Duodenal mucosa (tissue), 2 donors: Measurements from ENCODE around the gene PTK7.
A peak's percentile ranks its signal among the peaks of the same experiment; 100 is the strongest.

Experiments used
- H3K27ac ChIP-seq: one replicate; pipeline ENCODE4 v1.7.0; 2013; ENCODE audit warnings: low read depth, low read length
- H3K27me3 ChIP-seq, 2 donors: one replicate each; pipeline ENCODE4 v1.7.0; 2013; ENCODE audit warnings: low read length in 2 of 2, control low read depth in 1 of 2; ENCODE audit not compliant: insufficient read depth in 2 of 2, control insufficient read depth in 1 of 2
- H3K36me3 ChIP-seq, 2 donors: one replicate each; pipeline ENCODE4 v1.7.0; 2013; ENCODE audit warnings: low read length in 2 of 2, control low read depth in 1 of 2; ENCODE audit not compliant: insufficient read depth in 2 of 2, control insufficient read depth in 1 of 2
- H3K4me1 ChIP-seq, 2 donors: one replicate each; pipeline ENCODE4 v1.7.0; 2013; ENCODE audit warnings: low read length in 2 of 2, control low read depth in 1 of 2; ENCODE audit not compliant: insufficient read depth in 2 of 2, control insufficient read depth in 1 of 2
- H3K4me3 ChIP-seq, 2 donors: one replicate each; pipeline ENCODE4 v1.7.0; 2013; ENCODE audit warnings: low read length in 2 of 2, low read depth in 1 of 2
- H3K9ac ChIP-seq, 2 donors: one replicate each; pipeline ENCODE4 v1.7.0; 2013; ENCODE audit warnings: low read length in 2 of 2, low read depth in 1 of 2
- H3K9me3 ChIP-seq, 2 donors: one replicate each; pipeline ENCODE4 v1.7.0; 2013; ENCODE audit warnings: low read length in 2 of 2, control low read depth in 1 of 2; ENCODE audit not compliant: control insufficient read depth in 1 of 2

Gene PTK7

DNA sequence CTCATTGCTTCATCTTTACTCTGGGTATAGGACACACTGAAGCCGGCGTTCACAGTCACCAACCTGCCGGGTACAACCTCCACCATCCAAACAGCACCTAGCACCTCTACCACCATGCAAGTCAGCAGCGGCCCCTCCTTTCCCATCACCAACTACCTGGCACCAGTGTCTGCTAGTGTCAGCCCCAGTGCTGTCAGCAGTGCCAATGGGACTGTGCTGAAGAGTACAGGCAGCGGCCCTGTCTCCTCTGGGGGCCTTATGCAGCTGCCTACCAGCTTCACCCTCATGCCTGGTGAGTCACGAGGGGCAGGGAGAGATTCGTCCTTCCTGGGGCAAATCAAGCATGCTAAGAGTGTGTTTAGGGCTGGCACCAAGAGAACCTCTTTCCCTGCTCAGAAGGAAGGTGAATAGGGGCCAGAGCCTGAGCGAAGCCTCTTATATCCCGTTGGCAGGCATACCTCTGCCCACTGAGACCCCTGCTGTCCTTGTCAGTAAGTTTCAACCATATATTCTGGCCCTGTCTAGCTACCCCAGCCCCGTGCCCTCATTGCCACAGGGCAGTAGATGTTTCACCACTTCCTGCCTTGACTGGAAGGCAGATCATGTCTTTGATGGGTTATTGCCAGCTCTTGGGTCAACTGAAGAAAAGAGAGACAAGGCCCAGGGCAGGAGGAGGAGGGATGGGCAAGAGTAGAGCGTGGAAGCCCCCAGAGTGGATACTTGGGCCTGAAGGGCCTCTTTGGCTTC is 99.7 kb downstream of the PTK7 start:
- H3K36me3 ChIP-seq = peaks cover 35 to 40% of the 10 kb centered on the region in 2 donors
- peaks cover 31 to 33% of the 10 kb centered on the region in 2 donors for H3K4me1 ChIP-seq
- H3K27me3 ChIP-seq = no peaks in the 10 kb centered on the region
- peak overlapping the region; percentile 18 to 53 for H3K9ac ChIP-seq
- no peak overlapping the region for H3K27ac ChIP-seq
- H3K4me3 ChIP-seq = no peak overlapping the region
- no peaks in the 10 kb centered on the region for H3K9me3 ChIP-seq

DNA sequence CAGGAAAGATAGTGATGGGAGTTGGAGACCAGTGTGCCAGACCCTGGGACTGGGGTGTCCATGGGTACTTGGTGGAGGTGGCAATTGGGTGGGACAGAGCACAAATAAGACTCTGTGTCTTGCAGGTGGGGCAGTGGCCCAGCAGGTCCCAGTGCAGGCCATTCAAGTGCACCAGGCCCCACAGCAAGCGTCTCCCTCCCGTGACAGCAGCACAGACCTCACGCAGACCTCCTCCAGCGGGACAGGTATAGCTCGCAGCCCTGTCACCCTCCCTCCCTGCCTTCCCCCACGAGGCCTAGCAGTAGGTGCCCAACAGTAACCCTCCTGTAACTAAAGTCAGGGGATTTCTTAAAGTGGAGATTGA is 100.3 kb downstream of the PTK7 start:
- H3K9me3 ChIP-seq = no peaks in the 10 kb centered on the region
- H3K27ac ChIP-seq = no peak overlapping the region
- no peak overlapping the region for H3K4me3 ChIP-seq
- H3K27me3 ChIP-seq = no peaks in the 10 kb centered on the region
- H3K36me3 ChIP-seq = peaks cover 35 to 40% of the 10 kb centered on the region in 2 donors
- peaks cover 34% of the 10 kb centered on the region in 2 donors for H3K4me1 ChIP-seq
- H3K9ac ChIP-seq = no peak overlapping the region

DNA sequence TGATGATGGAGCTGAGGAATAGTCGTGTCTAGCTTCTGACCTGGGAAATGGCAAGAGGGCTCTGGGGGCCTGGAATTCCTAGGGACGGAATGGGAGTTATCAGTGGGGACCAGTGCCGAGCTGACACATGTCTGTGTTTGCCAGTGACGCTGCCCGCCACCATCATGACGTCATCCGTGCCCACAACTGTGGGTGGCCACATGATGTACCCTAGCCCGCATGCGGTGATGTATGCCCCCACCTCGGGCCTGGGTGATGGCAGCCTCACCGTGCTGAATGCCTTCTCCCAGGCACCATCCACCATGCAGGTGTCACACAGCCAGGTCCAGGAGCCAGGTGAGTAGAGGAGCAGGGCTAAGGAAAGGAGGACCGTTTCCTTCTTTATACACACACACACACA is 102.0 kb downstream of the PTK7 start:
- no peak overlapping the region for H3K9ac ChIP-seq
- H3K4me1 ChIP-seq = peaks cover 39% of the 10 kb centered on the region in 2 donors
- H3K36me3 ChIP-seq = peaks cover 35 to 40% of the 10 kb centered on the region in 2 donors

DNA sequence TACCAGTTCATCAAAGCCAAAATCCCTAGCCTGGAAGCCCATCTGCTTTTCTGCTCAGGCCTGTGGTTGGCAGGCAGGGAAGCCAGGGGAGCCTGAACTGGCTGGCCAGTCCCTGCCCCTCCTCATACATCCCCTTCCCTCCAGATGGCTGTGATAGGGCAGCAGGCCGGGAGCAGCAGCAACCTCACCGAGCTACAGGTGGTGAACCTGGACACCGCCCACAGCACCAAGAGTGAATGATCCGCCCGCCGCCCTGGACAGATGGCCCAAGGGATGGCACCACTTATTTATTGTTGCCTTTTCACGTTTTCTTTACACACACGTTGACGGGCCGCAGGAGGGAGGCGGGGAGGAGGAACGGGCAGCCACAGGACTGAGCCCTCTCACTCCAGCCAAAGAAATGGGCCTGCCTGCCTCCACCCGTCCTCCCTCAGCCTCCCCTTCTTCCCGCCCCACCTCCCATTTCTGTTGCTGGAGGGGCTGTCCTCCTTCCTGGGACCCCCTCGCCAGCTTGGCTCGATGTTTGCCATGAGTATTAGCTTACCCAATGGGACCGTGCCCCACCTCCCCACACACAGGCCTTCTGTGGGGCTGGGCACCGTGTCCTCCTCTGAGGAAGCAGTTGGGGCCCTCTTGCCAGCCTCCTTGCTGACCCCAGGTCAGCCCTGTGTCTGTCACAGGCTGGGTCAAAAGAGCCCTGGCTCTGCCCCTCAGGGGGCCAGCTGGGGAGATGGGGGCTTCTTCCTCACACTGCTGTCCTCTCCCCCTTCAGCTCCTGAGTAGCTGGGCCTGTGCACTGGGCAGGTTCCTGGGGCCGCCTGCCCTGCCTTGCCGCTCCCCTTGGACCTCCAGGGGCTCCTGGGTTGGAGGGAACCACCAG is 103.1 kb downstream of the PTK7 start:
- no peak overlapping the region for H3K9ac ChIP-seq
- no peak overlapping the region for H3K27ac ChIP-seq
- H3K36me3 ChIP-seq = peaks cover 35 to 42% of the 10 kb centered on the region in 2 donors
- H3K27me3 ChIP-seq = no peaks in the 10 kb centered on the region
- no peak overlapping the region for H3K4me3 ChIP-seq
- no peaks in the 10 kb centered on the region for H3K9me3 ChIP-seq
- H3K4me1 ChIP-seq = peaks cover 31 to 32% of the 10 kb centered on the region in 2 donors

More for the DNA sequence above, 102.0 kb downstream of the PTK7 start:
- no peak overlapping the region for H3K27ac ChIP-seq
- no peaks in the 10 kb centered on the region for H3K27me3 ChIP-seq
- H3K9me3 ChIP-seq = no peaks in the 10 kb centered on the region
- H3K4me3 ChIP-seq = no peak overlapping the region

DNA sequence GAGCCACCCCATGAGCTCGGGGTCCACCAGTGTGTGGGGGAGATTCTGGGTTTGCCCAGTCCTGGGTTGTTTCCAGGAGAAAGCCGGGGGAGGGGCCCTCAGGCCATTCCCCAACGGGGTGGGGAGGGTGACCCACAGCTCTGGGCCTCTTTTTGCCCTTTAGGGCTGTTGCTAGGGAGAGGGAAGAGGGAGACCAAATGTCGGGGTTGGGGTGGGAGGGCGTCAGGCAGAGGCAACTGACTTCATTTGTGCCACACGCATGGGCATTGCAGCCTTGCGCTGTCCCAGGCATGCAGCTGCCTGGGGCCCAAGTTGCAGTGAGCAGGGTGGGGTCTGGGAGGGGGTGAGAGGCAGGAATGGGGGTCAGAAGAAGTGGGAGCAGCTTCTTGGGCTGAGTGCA is 103.9 kb downstream of the PTK7 start:
- Histone ChIP-seq H3K4me1 (peaks cover 25 to 26% of the 10 kb centered on the region in 2 donors), H3K9ac (no peak overlapping the region), H3K9me3 (no peaks in the 10 kb centered on the region), H3K27me3 (no peaks in the 10 kb centered on the region), H3K36me3 (peaks cover 35 to 47% of the 10 kb centered on the region in 2 donors), H3K4me3 (no peak overlapping the region), H3K27ac (no peak overlapping the region)

DNA sequence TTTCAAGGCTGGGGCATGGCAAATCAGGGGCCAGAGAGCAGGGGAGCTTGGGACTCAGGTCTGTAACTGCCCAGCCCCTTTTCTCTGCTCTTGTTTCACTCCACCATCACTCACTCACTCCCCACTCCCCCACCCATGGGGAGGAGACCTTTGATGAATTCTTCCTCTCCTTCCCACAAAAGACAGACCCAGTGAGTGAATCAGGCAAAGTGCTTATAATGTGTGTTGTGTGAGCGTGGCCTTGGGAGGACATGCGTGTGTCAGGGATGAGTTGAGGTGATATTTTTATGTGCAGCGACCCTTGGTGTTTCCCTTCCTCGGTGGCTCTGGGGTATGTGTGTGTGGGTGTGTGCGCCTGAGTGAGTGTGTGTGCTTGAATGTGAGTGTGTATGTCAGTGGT is 104.9 kb downstream of the PTK7 start:
- H3K4me3 ChIP-seq = no peak overlapping the region
- H3K27me3 ChIP-seq = no peaks in the 10 kb centered on the region
- peaks cover 29 to 46% of the 10 kb centered on the region in 2 donors for H3K36me3 ChIP-seq
- H3K9ac ChIP-seq = no peak overlapping the region
- H3K27ac ChIP-seq = no peak overlapping the region
- H3K9me3 ChIP-seq = no peaks in the 10 kb centered on the region
- peaks cover 17 to 18% of the 10 kb centered on the region in 2 donors for H3K4me1 ChIP-seq

DNA sequence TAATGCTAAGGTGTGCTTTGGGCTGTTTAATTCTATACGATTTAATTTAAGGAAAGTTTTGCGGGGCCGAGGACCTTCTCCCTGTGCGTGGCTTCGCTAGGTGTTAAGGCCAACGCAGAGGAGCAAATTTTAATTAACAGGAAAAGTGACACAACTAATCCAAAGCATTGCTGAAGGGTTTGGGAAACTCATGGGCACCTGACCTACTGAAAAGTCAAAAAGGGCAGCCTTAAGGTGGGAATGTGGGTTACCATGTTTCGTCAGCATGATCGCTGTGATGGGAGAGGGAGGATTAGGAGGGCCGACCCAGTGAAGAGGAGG is 105.5 kb downstream of the PTK7 start:
- Histone ChIP-seq H3K9ac (peak overlapping the region; percentile 61 to 72), H3K27me3 (no peaks in the 10 kb centered on the region), H3K9me3 (no peaks in the 10 kb centered on the region), H3K4me3 (peak overlapping the region; percentile 92), H3K4me1 (peaks cover 17 to 18% of the 10 kb centered on the region in 2 donors), H3K27ac (no peak overlapping the region), H3K36me3 (peaks cover 28 to 46% of the 10 kb centered on the region in 2 donors)

DNA sequence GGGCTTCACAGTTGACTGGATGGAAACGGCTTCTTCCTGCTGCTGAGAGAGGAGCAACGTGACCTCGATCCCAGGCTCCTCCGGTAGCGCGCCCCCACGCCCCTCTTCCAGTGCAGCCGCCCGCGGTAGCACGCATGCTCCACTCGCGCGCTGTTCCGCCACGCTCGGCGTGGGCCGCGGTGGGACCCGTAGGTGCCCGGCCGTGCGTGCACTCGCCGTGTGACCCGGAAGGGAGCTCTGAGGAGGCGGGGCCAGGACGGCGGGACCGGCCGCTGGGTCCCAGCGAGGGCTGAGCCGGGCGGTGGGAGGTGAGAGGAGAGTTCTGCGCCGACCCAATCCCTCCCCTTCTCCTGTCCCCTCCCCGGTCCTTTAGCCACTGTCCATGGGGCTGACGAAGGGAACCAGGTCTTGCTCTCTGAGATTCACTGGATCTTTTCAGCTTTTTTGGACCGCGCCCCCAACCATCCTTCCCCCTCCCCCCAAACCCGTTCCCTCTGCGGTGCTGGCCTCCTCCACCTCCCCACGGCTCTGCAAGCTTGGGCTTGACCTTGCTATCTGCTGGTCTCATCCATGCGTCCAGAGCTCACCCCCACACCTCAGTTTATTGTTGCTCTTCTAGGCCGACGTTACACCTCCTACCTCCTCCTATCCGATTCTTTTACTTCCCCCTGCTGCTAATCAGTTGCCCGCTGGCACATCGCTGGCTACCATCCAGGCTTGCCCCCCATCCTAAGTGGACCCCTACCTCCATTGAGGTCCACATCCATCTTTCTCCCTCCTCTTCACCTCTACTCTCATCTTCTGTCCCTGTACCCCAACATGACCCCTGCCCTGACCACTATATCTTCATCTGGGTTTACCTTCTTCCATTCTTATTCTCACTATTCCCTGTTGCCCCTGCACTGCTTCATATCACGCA is 106.1 kb downstream of the PTK7 start, which contains the start of gene CUL9:
CUL9 (plus strand) TSS at position 255 of the 919 bp plus-strand sequence. CDS start 2,115 bp downstream, outside the sequence.
- H3K27me3 ChIP-seq = no peaks in the 10 kb centered on the region

DNA sequence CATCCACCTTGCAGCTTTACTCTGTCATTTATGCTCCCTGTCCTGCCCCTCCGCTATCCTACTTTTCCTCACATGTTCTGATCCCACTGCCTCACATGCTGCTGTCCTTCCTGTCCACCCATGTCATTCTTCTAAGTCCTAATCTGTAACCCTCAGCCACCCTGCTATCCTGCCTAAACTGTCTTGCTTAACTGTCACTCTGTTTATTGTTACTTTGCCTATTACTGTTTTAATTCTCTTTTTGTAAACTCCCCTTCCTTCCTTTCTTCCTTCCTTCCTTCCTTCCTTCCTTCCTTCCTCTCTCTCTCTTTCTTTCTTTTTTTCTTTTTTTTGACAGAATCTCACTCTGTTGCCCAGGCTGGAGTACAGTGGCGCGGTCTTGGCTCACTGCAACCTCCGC is 107.3 kb downstream of the PTK7 start:
- no peak overlapping the region for H3K4me3 ChIP-seq
- no peak overlapping the region for H3K27ac ChIP-seq
- peak overlapping the region in 1 of 2 donors; percentile 72 for H3K9ac ChIP-seq
- peaks cover 17 to 18% of the 10 kb centered on the region in 2 donors for H3K4me1 ChIP-seq
- H3K36me3 ChIP-seq = peaks cover 32 to 51% of the 10 kb centered on the region in 2 donors
- H3K9me3 ChIP-seq = no peaks in the 10 kb centered on the region
- no peaks in the 10 kb centered on the region for H3K27me3 ChIP-seq

More for the DNA sequence above, 106.1 kb downstream of the PTK7 start, which contains the start of gene CUL9:
- Histone ChIP-seq H3K27ac (peak within 1 kb of the TSS; percentile 22), H3K36me3 (peaks cover 25 to 47% of the 10 kb centered on the region in 2 donors), H3K4me1 (peaks cover 17 to 18% of the 10 kb centered on the region in 2 donors), H3K9ac (peak within 1 kb of the TSS; percentile 61 to 72), H3K9me3 (no peaks in the 10 kb centered on the region), H3K4me3 (peak within 1 kb of the TSS; percentile 92)
